Measurements from ENCODE around the gene SNN.

Gene SNN

DNA sequence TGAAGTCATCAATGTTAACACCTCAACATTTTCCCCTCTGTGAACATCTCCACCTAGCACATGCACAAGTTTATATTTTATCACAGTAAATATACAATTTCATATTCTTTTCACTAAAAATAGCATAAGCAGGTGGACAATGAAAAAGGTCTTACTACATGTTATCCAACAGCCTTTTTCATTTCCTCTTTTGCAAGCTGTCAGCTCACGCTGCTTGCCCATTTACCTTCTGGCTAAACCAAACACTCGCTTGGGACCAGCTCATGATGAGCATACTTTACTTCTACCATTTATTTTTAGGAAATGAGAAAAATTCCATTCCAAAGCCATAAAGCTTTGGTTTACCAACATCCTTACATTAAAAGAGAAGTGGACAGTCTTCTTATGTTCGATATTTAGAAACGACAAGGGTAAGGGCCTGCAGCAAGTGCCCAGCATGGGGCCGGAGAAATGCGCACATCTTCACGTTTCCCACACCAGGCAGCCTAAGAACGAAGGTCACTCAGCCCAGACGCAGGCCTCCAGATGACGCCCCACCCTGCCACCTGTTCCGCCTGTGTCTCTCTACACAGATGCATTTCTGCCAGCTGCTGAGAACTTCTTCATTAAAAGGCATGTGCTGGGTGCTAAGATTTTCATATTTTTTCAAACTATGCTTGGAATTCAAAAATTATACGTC lies 13.9 kb downstream of the SNN start:
- Histone ChIP-seq H3F3A (ENCODE audit: low read depth) (no peaks in the 10 kb centered on the region), H3K4me3 (ENCODE audit: low read length, poor library complexity, severe bottlenecking) (no peak overlapping the region), H3K4me2 (ENCODE audit: low read depth, low read length, poor library complexity, severe bottlenecking) (no peak overlapping the region), H3K79me2 (ENCODE audit: insufficient read depth, low read length) (no peaks in the 10 kb centered on the region), H3K36me3 (ENCODE audit: insufficient read depth, low read length) (peaks cover 39% of the 10 kb centered on the region; the same call in 1 of the 2 replicates), H3K9ac (ENCODE audit: low read depth, low read length, poor library complexity, severe bottlenecking) (no peak overlapping the region), H4K20me1 (ENCODE audit: insufficient read depth, low read length, poor library complexity, severe bottlenecking) (no peaks in the 10 kb centered on the region), H3K27me3 (ENCODE audit: insufficient read depth, low read length, poor library complexity, severe bottlenecking) (no peaks in the 10 kb centered on the region), H3K9me2 (replicated peaks; ENCODE audit: low read depth, low read length) (no peaks in the 10 kb centered on the region), H3K4me1 (ENCODE audit: insufficient read depth, low read length, poor library complexity, severe bottlenecking) (peaks cover 3% of the 10 kb centered on the region), H2AFZ (ENCODE audit: low read length) (no peak overlapping the region), H3K9me3 (ENCODE audit: insufficient read depth, low read depth, low read length) (no peaks in the 10 kb centered on the region)
- no peak for TF ChIP-seq EZH2phosphoT487 (IDR thresholded peaks at IDR 0.05; ENCODE audit: borderline replicate concordance)
- TF ChIP-seq, protein P1, sequence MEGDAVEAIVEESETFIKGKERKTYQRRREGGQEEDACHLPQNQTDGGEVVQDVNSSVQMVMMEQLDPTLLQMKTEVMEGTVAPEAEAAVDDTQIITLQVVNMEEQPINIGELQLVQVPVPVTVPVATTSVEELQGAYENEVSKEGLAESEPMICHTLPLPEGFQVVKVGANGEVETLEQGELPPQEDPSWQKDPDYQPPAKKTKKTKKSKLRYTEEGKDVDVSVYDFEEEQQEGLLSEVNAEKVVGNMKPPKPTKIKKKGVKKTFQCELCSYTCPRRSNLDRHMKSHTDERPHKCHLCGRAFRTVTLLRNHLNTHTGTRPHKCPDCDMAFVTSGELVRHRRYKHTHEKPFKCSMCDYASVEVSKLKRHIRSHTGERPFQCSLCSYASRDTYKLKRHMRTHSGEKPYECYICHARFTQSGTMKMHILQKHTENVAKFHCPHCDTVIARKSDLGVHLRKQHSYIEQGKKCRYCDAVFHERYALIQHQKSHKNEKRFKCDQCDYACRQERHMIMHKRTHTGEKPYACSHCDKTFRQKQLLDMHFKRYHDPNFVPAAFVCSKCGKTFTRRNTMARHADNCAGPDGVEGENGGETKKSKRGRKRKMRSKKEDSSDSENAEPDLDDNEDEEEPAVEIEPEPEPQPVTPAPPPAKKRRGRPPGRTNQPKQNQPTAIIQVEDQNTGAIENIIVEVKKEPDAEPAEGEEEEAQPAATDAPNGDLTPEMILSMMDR (conservative IDR thresholded peaks at IDR 0.05; ENCODE audit: low read length), result no peak

DNA sequence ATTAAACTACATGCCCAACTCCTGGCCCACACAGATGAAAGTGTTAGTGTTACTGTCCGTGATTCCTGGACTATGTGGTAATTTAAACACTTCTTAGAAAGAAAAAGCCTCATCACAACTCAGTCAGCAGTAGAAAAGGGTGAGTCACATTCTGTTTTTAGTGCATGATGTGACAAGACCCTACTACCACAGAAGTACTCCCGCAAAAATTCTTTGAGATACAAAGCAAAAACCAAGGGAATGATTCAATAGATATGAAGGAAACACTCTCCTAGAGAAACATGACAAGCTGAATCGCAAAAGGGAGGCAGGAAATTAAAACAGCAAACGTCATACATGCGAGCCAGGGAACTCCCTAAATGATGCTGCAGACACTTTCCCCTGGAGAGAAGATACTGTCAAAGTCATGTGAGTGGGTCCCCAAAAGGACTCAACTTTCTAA lies 14.4 kb downstream of the SNN start:
- Histone ChIP-seq H3K4me1 (ENCODE audit: insufficient read depth, low read length, poor library complexity, severe bottlenecking) (peaks cover 3% of the 10 kb centered on the region), H3K4me3 (ENCODE audit: low read length, poor library complexity, severe bottlenecking) (no peak overlapping the region), H3K36me3 (ENCODE audit: insufficient read depth, low read length) (peaks cover 42% of the 10 kb centered on the region; the same call in 1 of the 2 replicates), H2AFZ (ENCODE audit: low read length) (no peak overlapping the region), H4K20me1 (ENCODE audit: insufficient read depth, low read length, poor library complexity, severe bottlenecking) (no peaks in the 10 kb centered on the region), H3K9ac (ENCODE audit: low read depth, low read length, poor library complexity, severe bottlenecking) (no peak overlapping the region), H3K4me2 (ENCODE audit: low read depth, low read length, poor library complexity, severe bottlenecking) (no peak overlapping the region), H3F3A (ENCODE audit: low read depth) (no peaks in the 10 kb centered on the region), H3K9me3 (ENCODE audit: insufficient read depth, low read depth, low read length) (no peaks in the 10 kb centered on the region), H3K9me2 (replicated peaks; ENCODE audit: low read depth, low read length) (no peaks in the 10 kb centered on the region), H3K27me3 (ENCODE audit: insufficient read depth, low read length, poor library complexity, severe bottlenecking) (no peaks in the 10 kb centered on the region), H3K79me2 (ENCODE audit: insufficient read depth, low read length) (no peaks in the 10 kb centered on the region)
- TF ChIP-seq EZH2phosphoT487 (IDR thresholded peaks at IDR 0.05; ENCODE audit: borderline replicate concordance), result no peak
- TF ChIP-seq, protein P1 (conservative IDR thresholded peaks at IDR 0.05; ENCODE audit: low read length), result no peak

DNA sequence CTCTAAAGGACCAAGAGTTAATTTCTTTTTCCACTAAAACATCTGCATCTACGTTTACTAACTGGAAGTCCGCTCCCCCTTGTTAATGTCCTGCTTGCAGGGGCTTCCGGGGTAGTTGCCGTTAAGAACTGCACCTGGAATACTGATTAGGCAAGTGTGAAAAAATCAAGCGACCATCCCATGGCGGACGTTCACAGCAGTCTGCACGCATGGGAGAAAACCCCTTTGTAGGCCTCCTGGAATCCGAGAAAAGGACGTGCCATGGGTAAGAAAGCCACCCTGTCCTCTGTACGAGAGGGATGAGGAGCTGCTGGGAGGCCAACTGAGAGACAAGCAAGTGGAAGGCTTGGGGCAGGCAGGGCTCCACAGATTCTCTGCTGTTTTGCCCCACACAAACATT lies 14.9 kb downstream of the SNN start:
- TF ChIP-seq, protein P1 (conservative IDR thresholded peaks at IDR 0.05; ENCODE audit: low read length), result no peak
- TF ChIP-seq EZH2phosphoT487 (IDR thresholded peaks at IDR 0.05; ENCODE audit: borderline replicate concordance), result no peak
- Histone ChIP-seq H3K36me3 (ENCODE audit: insufficient read depth, low read length) (peaks cover 47% of the 10 kb centered on the region; the same call in 1 of the 2 replicates), H3K27me3 (ENCODE audit: insufficient read depth, low read length, poor library complexity, severe bottlenecking) (no peaks in the 10 kb centered on the region), H4K20me1 (ENCODE audit: insufficient read depth, low read length, poor library complexity, severe bottlenecking) (no peaks in the 10 kb centered on the region), H3K79me2 (ENCODE audit: insufficient read depth, low read length) (no peaks in the 10 kb centered on the region), H3K4me1 (ENCODE audit: insufficient read depth, low read length, poor library complexity, severe bottlenecking) (peaks cover 3% of the 10 kb centered on the region), H3K9me3 (ENCODE audit: insufficient read depth, low read depth, low read length) (no peaks in the 10 kb centered on the region), H3K9me2 (replicated peaks; ENCODE audit: low read depth, low read length) (no peaks in the 10 kb centered on the region), H2AFZ (ENCODE audit: low read length) (no peak overlapping the region), H3K9ac (ENCODE audit: low read depth, low read length, poor library complexity, severe bottlenecking) (no peak overlapping the region), H3K4me2 (ENCODE audit: low read depth, low read length, poor library complexity, severe bottlenecking) (no peak overlapping the region), H3F3A (ENCODE audit: low read depth) (no peaks in the 10 kb centered on the region), H3K4me3 (ENCODE audit: low read length, poor library complexity, severe bottlenecking) (no peak overlapping the region)
